Ishikawa (cell line): ENCODE results near the gene CCDC34.

Experiments used
- CEBPB ChIP-seq: IDR thresholded peaks from 2 replicates; pipeline ENCODE4 v1.6.1; 2012
- CREB1 ChIP-seq: IDR thresholded peaks from 2 replicates; pipeline ENCODE4 v1.6.1; 2012; ENCODE audit warnings: low read depth
- EP300 ChIP-seq: IDR thresholded peaks from 2 replicates; pipeline ENCODE4 v1.6.1; 2012; ENCODE audit warnings: borderline replicate concordance
- FOXM1 ChIP-seq: IDR thresholded peaks from 2 replicates; pipeline ENCODE4 v1.6.1; 2012; ENCODE audit warnings: low read depth, borderline replicate concordance
- NFIC ChIP-seq: IDR thresholded peaks from 2 replicates; pipeline ENCODE4 v1.6.1; 2012
- TAF1 ChIP-seq: IDR thresholded peaks from 2 replicates; pipeline ENCODE4 v1.6.1; 2012; ENCODE audit warnings: low read depth, mild to moderate bottlenecking
- TCF12 ChIP-seq: IDR thresholded peaks from 2 replicates; pipeline ENCODE4 v1.6.1; 2012; ENCODE audit warnings: low read depth
- YY1 ChIP-seq: IDR thresholded peaks from 2 replicates; pipeline ENCODE4 v1.6.1; 2012; ENCODE audit warnings: low read depth
- ZBTB7A ChIP-seq: IDR thresholded peaks from 2 replicates; pipeline ENCODE4 v1.6.1; 2012; ENCODE audit warnings: low read depth
- TF ChIP-seq, protein P1 (sequence below): IDR thresholded peaks from 2 replicates; pipeline ENCODE4 v1.6.1; 2012
- TF ChIP-seq, protein P2 (sequence below): IDR thresholded peaks from 2 replicates; pipeline ENCODE4 v1.6.1; 2012
- TF ChIP-seq, protein P3 (sequence below): IDR thresholded peaks from 2 replicates; pipeline ENCODE4 v1.6.1; 2012; ENCODE audit warnings: low read depth, mild to moderate bottlenecking

DNA sequence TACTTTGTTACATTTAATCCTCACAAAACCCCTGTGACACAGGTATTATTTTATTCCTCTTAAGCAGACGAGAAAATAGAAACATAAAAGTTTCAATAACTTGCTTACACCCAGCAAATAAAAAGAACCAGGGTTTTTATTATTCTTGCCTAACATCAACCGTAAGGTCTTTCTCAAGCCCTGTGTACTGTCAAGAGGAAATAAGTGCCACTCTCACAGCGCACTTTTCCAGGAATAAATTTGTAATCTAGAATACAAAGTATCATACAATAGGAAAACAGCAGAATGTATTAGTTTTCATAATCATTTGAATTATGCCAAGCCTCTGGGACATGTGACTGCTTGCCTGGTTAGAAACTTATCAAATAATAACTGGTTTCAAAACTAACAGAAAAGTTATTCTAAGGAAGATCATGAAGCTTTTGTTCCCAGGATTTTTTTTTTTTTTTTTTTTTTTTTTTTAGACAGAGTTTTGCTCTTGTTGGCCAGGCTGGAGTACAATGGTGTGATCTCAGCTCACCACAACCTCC lies 7.4 kb downstream of the CCDC34 start:
- TF ChIP-seq YY1 (no peak), EP300 (no peak), TAF1 (no peak), TCF12 (no peak), CEBPB (no peak), NFIC (no peak), CREB1 (no peak), FOXM1 (no peak), ZBTB7A (no peak)
- TF ChIP-seq, protein P1, sequence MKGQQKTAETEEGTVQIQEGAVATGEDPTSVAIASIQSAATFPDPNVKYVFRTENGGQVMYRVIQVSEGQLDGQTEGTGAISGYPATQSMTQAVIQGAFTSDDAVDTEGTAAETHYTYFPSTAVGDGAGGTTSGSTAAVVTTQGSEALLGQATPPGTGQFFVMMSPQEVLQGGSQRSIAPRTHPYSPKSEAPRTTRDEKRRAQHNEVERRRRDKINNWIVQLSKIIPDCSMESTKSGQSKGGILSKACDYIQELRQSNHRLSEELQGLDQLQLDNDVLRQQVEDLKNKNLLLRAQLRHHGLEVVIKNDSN, result no peak
- TF ChIP-seq, protein P2, sequence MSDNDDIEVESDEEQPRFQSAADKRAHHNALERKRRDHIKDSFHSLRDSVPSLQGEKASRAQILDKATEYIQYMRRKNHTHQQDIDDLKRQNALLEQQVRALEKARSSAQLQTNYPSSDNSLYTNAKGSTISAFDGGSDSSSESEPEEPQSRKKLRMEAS, result no peak
- TF ChIP-seq, protein P3, sequence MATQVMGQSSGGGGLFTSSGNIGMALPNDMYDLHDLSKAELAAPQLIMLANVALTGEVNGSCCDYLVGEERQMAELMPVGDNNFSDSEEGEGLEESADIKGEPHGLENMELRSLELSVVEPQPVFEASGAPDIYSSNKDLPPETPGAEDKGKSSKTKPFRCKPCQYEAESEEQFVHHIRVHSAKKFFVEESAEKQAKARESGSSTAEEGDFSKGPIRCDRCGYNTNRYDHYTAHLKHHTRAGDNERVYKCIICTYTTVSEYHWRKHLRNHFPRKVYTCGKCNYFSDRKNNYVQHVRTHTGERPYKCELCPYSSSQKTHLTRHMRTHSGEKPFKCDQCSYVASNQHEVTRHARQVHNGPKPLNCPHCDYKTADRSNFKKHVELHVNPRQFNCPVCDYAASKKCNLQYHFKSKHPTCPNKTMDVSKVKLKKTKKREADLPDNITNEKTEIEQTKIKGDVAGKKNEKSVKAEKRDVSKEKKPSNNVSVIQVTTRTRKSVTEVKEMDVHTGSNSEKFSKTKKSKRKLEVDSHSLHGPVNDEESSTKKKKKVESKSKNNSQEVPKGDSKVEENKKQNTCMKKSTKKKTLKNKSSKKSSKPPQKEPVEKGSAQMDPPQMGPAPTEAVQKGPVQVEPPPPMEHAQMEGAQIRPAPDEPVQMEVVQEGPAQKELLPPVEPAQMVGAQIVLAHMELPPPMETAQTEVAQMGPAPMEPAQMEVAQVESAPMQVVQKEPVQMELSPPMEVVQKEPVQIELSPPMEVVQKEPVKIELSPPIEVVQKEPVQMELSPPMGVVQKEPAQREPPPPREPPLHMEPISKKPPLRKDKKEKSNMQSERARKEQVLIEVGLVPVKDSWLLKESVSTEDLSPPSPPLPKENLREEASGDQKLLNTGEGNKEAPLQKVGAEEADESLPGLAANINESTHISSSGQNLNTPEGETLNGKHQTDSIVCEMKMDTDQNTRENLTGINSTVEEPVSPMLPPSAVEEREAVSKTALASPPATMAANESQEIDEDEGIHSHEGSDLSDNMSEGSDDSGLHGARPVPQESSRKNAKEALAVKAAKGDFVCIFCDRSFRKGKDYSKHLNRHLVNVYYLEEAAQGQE, result no peak
